Bronchial epithelial cell (primary cell): ENCODE results near the gene SPDYA. TPM values are rescaled to one million over a fixed set of nuclear protein-coding genes. Genes with fewer than 3 reads are reported as not detected.

ENCODE experiments used
- DNase-seq: peaks from one replicate; pipeline ENCODE4 v3.0.0-alpha.2; 2010; ENCODE audit warnings: low read depth
- FAIRE-seq: peaks from 2 replicates; lab custom pipeline; 2011; peaks lifted over from hg19 to GRCh38; lab: Jason Lieb, UNC
- H3K27me3 ChIP-seq: 2 replicates; pipeline ENCODE4 v1.5.1; 2011; ENCODE audit warnings: low read length; ENCODE audit not compliant: control insufficient read depth, insufficient read depth
- H3K36me3 ChIP-seq: 2 replicates; pipeline ENCODE4 v1.5.1; 2011; ENCODE audit warnings: low read length; ENCODE audit not compliant: control insufficient read depth, insufficient read depth
- H3K4me3 ChIP-seq: 2 replicates; pipeline ENCODE4 v1.5.1; 2011; ENCODE audit warnings: mild to moderate bottlenecking, low read depth, low read length, control low read depth
- CTCF ChIP-seq: IDR thresholded peaks from 2 replicates; pipeline ENCODE4 v1.5.1; 2011; ENCODE audit warnings: mild to moderate bottlenecking, moderate library complexity, low read length, control low read depth, inconsistent platforms; ENCODE audit not compliant: insufficient read depth, severe bottlenecking
- total RNA-seq: library from RNA; depleted of rRNA; stranded (reverse); fragments of >200 nt; gene quantifications from 2 replicates; pipeline ENCODE4 v1.2.1, GENCODE V29; 2014

Gene SPDYA
- total RNA-seq, 1 donor from 2014 or later: 0.79 TPM

GRCh38 chr2:28809927-28810326 lies 707 bp upstream of the SPDYA start:
- peak; percentile 41 for DNase-seq
- Histone ChIP-seq H3K36me3 (no peaks in the 10 kb centered on the region), H3K27me3 (no peaks in the 10 kb centered on the region), H3K4me3 (peak overlapping the region; percentile 45)
- FAIRE-seq: no peak
- no peak for TF ChIP-seq CTCF

GRCh38 chr2:28818053-28818452 lies 7.4 kb downstream of the SPDYA start:
- no peaks in the 10 kb centered on the region for H3K27me3 ChIP-seq
- no peak for FAIRE-seq
- no peak for DNase-seq
- H3K36me3 ChIP-seq: no peaks in the 10 kb centered on the region
- TF ChIP-seq CTCF: no peak
- H3K4me3 ChIP-seq: no peak overlapping the region

GRCh38 chr2:28821295-28821958 lies 10.8 kb downstream of the SPDYA start:
- FAIRE-seq (no peak), DNase-seq (peak; percentile 72)
- no peaks in the 10 kb centered on the region for H3K36me3 ChIP-seq
- peak; percentile 60 for TF ChIP-seq CTCF
- H3K27me3 ChIP-seq: no peaks in the 10 kb centered on the region
- no peak overlapping the region for H3K4me3 ChIP-seq

GRCh38 chr2:28822036-28822435 lies 11.4 kb downstream of the SPDYA start:
- Histone ChIP-seq H3K36me3 (no peaks in the 10 kb centered on the region), H3K4me3 (no peak overlapping the region), H3K27me3 (no peaks in the 10 kb centered on the region)
- TF ChIP-seq CTCF: no peak
- DNase-seq: no peak
- FAIRE-seq: no peak

GRCh38 chr2:28824207-28824606 lies 13.6 kb downstream of the SPDYA start:
- no peak overlapping the region for H3K4me3 ChIP-seq
- no peak for FAIRE-seq
- no peak for TF ChIP-seq CTCF

GRCh38 chr2:28824870-28825269 lies 14.2 kb downstream of the SPDYA start:
- Histone ChIP-seq H3K27me3 (no peaks in the 10 kb centered on the region), H3K36me3 (no peaks in the 10 kb centered on the region), H3K4me3 (no peak overlapping the region)
- FAIRE-seq: no peak
- DNase-seq: no peak
- TF ChIP-seq CTCF: no peak

More at GRCh38 chr2:28824207-28824606, 13.6 kb downstream of the SPDYA start:
- no peaks in the 10 kb centered on the region for H3K36me3 ChIP-seq
- no peaks in the 10 kb centered on the region for H3K27me3 ChIP-seq
- DNase-seq: no peak
